HUES64 (cell line): ENCODE measurements around the gene TIMMDC1.
"Not testable (repeated sequence)": the region's sequence is repeated elsewhere in the genome, so short reads cannot be mapped to it uniquely, and the experiment has no call there.

ENCODE experiments used
- H3K27ac ChIP-seq: 2 replicates; pipeline ENCODE4 v1.7.0; 2013; ENCODE audit warnings: low read depth, low read length, inconsistent platforms
- H3K27me3 ChIP-seq: 2 replicates; pipeline ENCODE4 v1.6.1; 2013; ENCODE audit warnings: mild to moderate bottlenecking, low read length; ENCODE audit not compliant: insufficient read depth
- H3K36me3 ChIP-seq: 2 replicates; pipeline ENCODE4 v1.6.1; 2013; ENCODE audit warnings: mild to moderate bottlenecking, low read length; ENCODE audit not compliant: insufficient read depth
- H3K4me1 ChIP-seq: 2 replicates; pipeline ENCODE4 v1.6.1; 2013; ENCODE audit warnings: mild to moderate bottlenecking, low read length, moderate library complexity; ENCODE audit not compliant: insufficient read depth
- H3K4me3 ChIP-seq: 2 replicates; pipeline ENCODE4 v1.5.1; 2013; ENCODE audit warnings: mild to moderate bottlenecking, low read length, moderate library complexity
- H3K9ac ChIP-seq: 2 replicates; pipeline ENCODE4 v1.6.1; 2013; ENCODE audit warnings: mild to moderate bottlenecking, low read depth, low read length
- H3K9me3 ChIP-seq: 2 replicates; pipeline ENCODE4 v1.6.1; 2013; ENCODE audit warnings: low read depth, low read length; ENCODE audit not compliant: insufficient read depth
- WGBS: fragments of 150-250, 120-280 bp; methylation state at CpG from one replicate; pipeline ENCODE4 v1.1.7; 2013; ENCODE audit warnings: missing lambda C conversion rate; 5-methylcytosine and 5-hydroxymethylcytosine counted together

The TIMMDC1 gene

GRCh38 chr3:119541547-119541946 lies 43.2 kb downstream of the TIMMDC1 start:
- H3K9ac ChIP-seq = no peak overlapping the region
- WGBS = 83% methylated on average over 3 of the region's 3 CpGs
- no peaks in the 10 kb centered on the region for H3K4me1 ChIP-seq
- no peaks in the 10 kb centered on the region for H3K36me3 ChIP-seq
- H3K27ac ChIP-seq = no peak overlapping the region
- H3K9me3 ChIP-seq = no peaks in the 10 kb centered on the region
- H3K4me3 ChIP-seq = no peak overlapping the region
- no peaks in the 10 kb centered on the region for H3K27me3 ChIP-seq

- Histone ChIP-seq H3K27me3 (no peaks in the 10 kb centered on the region), H3K4me1 (no peaks in the 10 kb centered on the region), H3K9ac (no peak overlapping the region), H3K4me3 (no peak overlapping the region), H3K9me3 (no peaks in the 10 kb centered on the region), H3K36me3 (no peaks in the 10 kb centered on the region), H3K27ac (no peak overlapping the region)
- WGBS = no CpG with 5 or more reads among the region's 2 CpGs
Observed at GRCh38 chr3:119542168-119542767, 43.9 kb downstream of the TIMMDC1 start.

GRCh38 chr3:119543147-119543546 lies 44.8 kb downstream of the TIMMDC1 start:
- no peaks in the 10 kb centered on the region for H3K36me3 ChIP-seq
- H3K9ac ChIP-seq = no peak overlapping the region
- H3K27me3 ChIP-seq = no peaks in the 10 kb centered on the region
- 97% methylated on average over 7 of the region's 7 CpGs for WGBS
- H3K9me3 ChIP-seq = no peaks in the 10 kb centered on the region
- no peaks in the 10 kb centered on the region for H3K4me1 ChIP-seq
- H3K27ac ChIP-seq = no peak overlapping the region
- no peak overlapping the region for H3K4me3 ChIP-seq

- Histone ChIP-seq H3K36me3 (no peaks in the 10 kb centered on the region), H3K4me1 (no peaks in the 10 kb centered on the region), H3K27ac (no peak overlapping the region), H3K9ac (no peak overlapping the region), H3K27me3 (no peaks in the 10 kb centered on the region), H3K9me3 (no peaks in the 10 kb centered on the region), H3K4me3 (no peak overlapping the region)
- no CpG with 5 or more reads among the region's 1 CpG for WGBS
Observed at GRCh38 chr3:119547227-119547626, 48.9 kb downstream of the TIMMDC1 start.

- no peaks in the 10 kb centered on the region for H3K27me3 ChIP-seq
- no peak overlapping the region for H3K4me3 ChIP-seq
- no peaks in the 10 kb centered on the region for H3K36me3 ChIP-seq
- 83% methylated on average over 3 of the region's 3 CpGs for WGBS
- no peak overlapping the region for H3K27ac ChIP-seq
- no peak overlapping the region for H3K9ac ChIP-seq
- H3K9me3 ChIP-seq = no peaks in the 10 kb centered on the region
- no peaks in the 10 kb centered on the region for H3K4me1 ChIP-seq
Observed at GRCh38 chr3:119548341-119548740, 50.0 kb downstream of the TIMMDC1 start.

GRCh38 chr3:119550192-119550910 lies 52.0 kb downstream of the TIMMDC1 start:
- Histone ChIP-seq H3K9ac (no peak overlapping the region), H3K4me3 (no peak overlapping the region), H3K4me1 (no peaks in the 10 kb centered on the region), H3K36me3 (no peaks in the 10 kb centered on the region), H3K27me3 (no peaks in the 10 kb centered on the region), H3K9me3 (no peaks in the 10 kb centered on the region), H3K27ac (no peak overlapping the region)
- 95% methylated on average over 9 of the region's 9 CpGs for WGBS

GRCh38 chr3:119551598-119551997 lies 53.3 kb downstream of the TIMMDC1 start:
- H3K27me3 ChIP-seq = no peaks in the 10 kb centered on the region
- no peaks in the 10 kb centered on the region for H3K36me3 ChIP-seq
- H3K9ac ChIP-seq = no peak overlapping the region
- H3K27ac ChIP-seq = no peak overlapping the region
- H3K4me1 ChIP-seq = no peaks in the 10 kb centered on the region
- H3K4me3 ChIP-seq = no peak overlapping the region
- H3K9me3 ChIP-seq = no peaks in the 10 kb centered on the region
- 89% methylated on average over 5 of the region's 5 CpGs for WGBS

- WGBS = 87% methylated on average over 5 of the region's 6 CpGs
- not testable (repeated sequence) for H3K27ac ChIP-seq, H3K27me3 ChIP-seq, H3K36me3 ChIP-seq, H3K4me1 ChIP-seq, H3K9me3 ChIP-seq, H3K4me3 ChIP-seq, H3K9ac ChIP-seq
Observed at GRCh38 chr3:119552928-119553327, 54.6 kb downstream of the TIMMDC1 start.

- Histone ChIP-seq H3K27ac (no peak overlapping the region), H3K4me1 (no peaks in the 10 kb centered on the region), H3K4me3 (no peak overlapping the region), H3K27me3 (no peaks in the 10 kb centered on the region), H3K9me3 (no peaks in the 10 kb centered on the region), H3K9ac (no peak overlapping the region), H3K36me3 (no peaks in the 10 kb centered on the region)
- 77% methylated on average over 5 of the region's 5 CpGs for WGBS
Observed at GRCh38 chr3:119553823-119554415, 55.6 kb downstream of the TIMMDC1 start.

GRCh38 chr3:119555309-119555735 lies 57.0 kb downstream of the TIMMDC1 start:
- no peak overlapping the region for H3K4me3 ChIP-seq
- WGBS = 89% methylated on average over 4 of the region's 4 CpGs
- H3K9me3 ChIP-seq = no peaks in the 10 kb centered on the region
- H3K9ac ChIP-seq = no peak overlapping the region
- no peaks in the 10 kb centered on the region for H3K4me1 ChIP-seq
- H3K36me3 ChIP-seq = no peaks in the 10 kb centered on the region
- H3K27ac ChIP-seq = no peak overlapping the region
- no peaks in the 10 kb centered on the region for H3K27me3 ChIP-seq

GRCh38 chr3:119555929-119556328 lies 57.6 kb downstream of the TIMMDC1 start:
- H3K36me3 ChIP-seq = no peaks in the 10 kb centered on the region
- whole genome bisulfite sequencing = 90% methylated on average over 1 of the region's 1 CpG
- H3K9me3 ChIP-seq = no peaks in the 10 kb centered on the region
- H3K4me1 ChIP-seq = no peaks in the 10 kb centered on the region
- no peak overlapping the region for H3K4me3 ChIP-seq
- H3K27me3 ChIP-seq = no peaks in the 10 kb centered on the region
- H3K27ac ChIP-seq = no peak overlapping the region
- H3K9ac ChIP-seq = no peak overlapping the region
